Measurements from ENCODE around the gene SEPTIN2.

DNA sequence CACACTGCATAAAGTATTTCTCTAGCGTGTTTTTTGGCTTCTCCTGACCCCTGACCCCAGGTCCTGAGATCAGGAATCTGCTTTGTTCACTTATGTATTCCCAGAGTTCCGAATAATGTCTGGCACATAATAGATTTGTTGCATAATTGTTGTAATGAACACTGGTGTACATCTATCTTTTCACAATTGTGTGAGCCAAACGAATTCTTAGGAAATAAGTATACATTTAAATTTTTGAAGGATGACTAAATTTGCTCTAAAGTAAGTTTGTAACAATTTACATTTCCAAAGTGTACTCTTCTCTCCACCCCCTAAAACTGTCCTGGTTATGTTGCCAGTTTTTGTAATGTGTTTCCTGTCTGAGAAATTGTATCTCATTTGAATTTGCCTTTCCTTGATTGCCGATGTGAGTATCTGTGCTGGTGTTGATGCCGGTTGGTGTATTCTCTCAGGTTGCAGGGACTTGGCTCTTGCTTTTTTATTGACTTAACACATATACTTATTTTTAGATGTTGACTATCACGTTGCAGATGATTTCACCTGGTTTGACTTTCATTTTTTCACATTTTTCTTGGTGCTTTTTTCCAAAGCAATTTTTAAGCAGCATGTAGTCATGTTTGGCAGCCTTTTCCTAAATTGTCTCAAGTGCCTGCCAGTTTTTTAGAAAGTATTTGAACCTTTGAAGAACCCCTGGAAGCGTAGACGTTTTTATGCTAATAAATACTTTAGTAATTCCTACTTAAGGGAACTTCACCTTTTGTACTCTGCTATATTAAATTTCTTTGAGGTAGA is 24.3 kb downstream of the SEPTIN2 start:
- TF ChIP-seq POLR2AphosphoS5 (IDR thresholded peaks at IDR 0.05) (no peak), POLR2A (IDR thresholded peaks at IDR 0.05) (no peak)
- TF ChIP-seq, protein P1, sequence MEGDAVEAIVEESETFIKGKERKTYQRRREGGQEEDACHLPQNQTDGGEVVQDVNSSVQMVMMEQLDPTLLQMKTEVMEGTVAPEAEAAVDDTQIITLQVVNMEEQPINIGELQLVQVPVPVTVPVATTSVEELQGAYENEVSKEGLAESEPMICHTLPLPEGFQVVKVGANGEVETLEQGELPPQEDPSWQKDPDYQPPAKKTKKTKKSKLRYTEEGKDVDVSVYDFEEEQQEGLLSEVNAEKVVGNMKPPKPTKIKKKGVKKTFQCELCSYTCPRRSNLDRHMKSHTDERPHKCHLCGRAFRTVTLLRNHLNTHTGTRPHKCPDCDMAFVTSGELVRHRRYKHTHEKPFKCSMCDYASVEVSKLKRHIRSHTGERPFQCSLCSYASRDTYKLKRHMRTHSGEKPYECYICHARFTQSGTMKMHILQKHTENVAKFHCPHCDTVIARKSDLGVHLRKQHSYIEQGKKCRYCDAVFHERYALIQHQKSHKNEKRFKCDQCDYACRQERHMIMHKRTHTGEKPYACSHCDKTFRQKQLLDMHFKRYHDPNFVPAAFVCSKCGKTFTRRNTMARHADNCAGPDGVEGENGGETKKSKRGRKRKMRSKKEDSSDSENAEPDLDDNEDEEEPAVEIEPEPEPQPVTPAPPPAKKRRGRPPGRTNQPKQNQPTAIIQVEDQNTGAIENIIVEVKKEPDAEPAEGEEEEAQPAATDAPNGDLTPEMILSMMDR (IDR thresholded peaks at IDR 0.05) = no peak

All from breast epithelium (tissue), 3 donors.